Right lobe of liver (tissue), 4 donors: ENCODE data around the gene EGF.

Experiments
- CTCF ChIP-seq, 4 donors: fragments of 200-600 bp in 3 of 4; fragments of 450-650 bp in 1 of 4; IDR thresholded peaks; one replicate each; pipeline versions ENCODE4 v1.5.1 to v1.8.0; 2016 to 2022; ENCODE audit warnings: antibody characterized with exemption in 4 of 4, mild to moderate bottlenecking in 2 of 4
- POLR2A ChIP-seq: fragments of 450-650 bp; IDR thresholded peaks from one replicate; pipeline ENCODE4 v1.6.1; 2017; ENCODE audit warnings: antibody characterized with exemption, mild to moderate bottlenecking
- donor health status: DM: no; HTN: no; CAD: no.
- donor health status: DM: no; HTN: no; CAD: no.
- donor health status: DM: no; HTN: yes; CAD: no.

- no peak for TF ChIP-seq CTCF (IDR thresholded peaks at IDR 0.05)
- TF ChIP-seq POLR2A, result no peak
Measured at GRCh38 chr4:109872950-109873656, 39.6 kb upstream of the EGF start.
